Testis (tissue), 3 donors: ENCODE data around the gene ASMTL. TPM values are rescaled to one million over a fixed set of nuclear protein-coding genes. Genes with fewer than 3 reads are reported as not detected.
A peak's percentile ranks its signal among the peaks of the same experiment; 100 is the strongest.

ENCODE experiments used
- DNase-seq: peaks from one replicate; pipeline ENCODE4 v3.0.0-alpha.2; 2019
- H3K27ac ChIP-seq, 2 donors: fragments of 200-600 bp; sonication (generic); one replicate each; pipeline ENCODE4 v1.5.1; 2019
- H3K27me3 ChIP-seq: fragments of 200-600 bp; sonication (generic); one replicate; pipeline ENCODE4 v1.5.1; 2019
- H3K36me3 ChIP-seq: fragments of 200-600 bp; sonication (generic); one replicate; pipeline ENCODE4 v1.5.1; 2017; ENCODE audit warnings: low read depth; ENCODE audit errors: missing control alignments
- H3K4me1 ChIP-seq: fragments of 200-600 bp; sonication (generic); one replicate; pipeline ENCODE4 v1.5.1; 2019
- H3K4me3 ChIP-seq, 2 donors: fragments of 200-600 bp; sonication (generic); one replicate each; pipeline ENCODE4 v1.5.1; 2017 to 2019
- H3K9me3 ChIP-seq: fragments of 200-600 bp; sonication (generic); one replicate; pipeline ENCODE4 v1.5.1; 2017
- CTCF ChIP-seq, 3 experiments: fragments of 450-650 bp in 2 of 3; fragments of 200-600 bp in 1 of 3; sonication (generic) in 1 of 3; IDR thresholded peaks; one replicate each; pipeline ENCODE4 v1.5.1; 2016 to 2019; ENCODE audit warnings: antibody characterized with exemption in 3 of 3, mild to moderate bottlenecking in 2 of 3, moderate library complexity in 1 of 3
- POLR2A ChIP-seq: fragments of 450-650 bp; IDR thresholded peaks from one replicate; pipeline ENCODE4 v1.6.1; 2017; ENCODE audit warnings: antibody characterized with exemption, mild to moderate bottlenecking, moderate library complexity
- WGBS, 2 donors: methylation state at CpG; one replicate each; pipeline ENCODE4 v1.1.5; 2018; 5-methylcytosine and 5-hydroxymethylcytosine counted together
- intact Hi-C: fragments of 100-400 bp; cut with DNase I; formaldehyde crosslinking; loops from one replicate; pipeline ENCODE4 v1.15.1; 2023; ENCODE audit warnings: low total_unique reads
- polyA plus RNA-seq: library from polyadenylated mRNA; stranded (reverse); fragments of 350-450 nt; fragmentation: Illumina TruSeq; extraction: RNeasy Lipid Tissue Mini Kit (QIAGEN cat#74804); gene quantifications from one replicate; pipeline ENCODE4 v1.2.3, GENCODE V29; 2014; ENCODE audit warnings: low read depth, low replicate concordance; ENCODE audit not compliant: insufficient read depth
- total RNA-seq, 2 donors: library from RNA; depleted of rRNA; stranded (reverse); fragments of >200 nt; gene quantifications; one replicate each; pipeline ENCODE4 v1.2.3, GENCODE V29; 2016

ASMTL gene
- total and polyA plus RNA-seq, 3 donors from 2014 or later, result 27.0 to 41.2 (median 31.0) TPM

- Histone ChIP-seq H3K4me3 (no peak overlapping the region), H3K4me1 (peaks cover 23% of the 10 kb centered on the region), H3K27ac (peak overlapping the region; percentile 68 to 99), H3K9me3 (no peaks in the 10 kb centered on the region), H3K27me3 (no peaks in the 10 kb centered on the region), H3K36me3 (no peaks in the 10 kb centered on the region)
- no peak for DNase-seq
- TF ChIP-seq CTCF (IDR thresholded peaks at IDR 0.05) (no peak), POLR2A (no peak)
- WGBS, 2 donors, result 52 to 56% methylated on average over 16 of the region's 16 CpGs
- intact Hi-C loops, result loop anchor here (10.0 kb wide), 1 partner anchor 51 kb away; no protein-coding TSS in a partner anchor
Observed at GRCh38 chrX:1393871-1394615, 58.7 kb downstream of the ASMTL start.

GRCh38 chrX:1392376-1393068, 60.2 kb downstream of the ASMTL start:
- 0 to 7% methylated on average over 6 to 35 of the region's 76 CpGs for WGBS, 2 donors
- TF ChIP-seq CTCF (IDR thresholded peaks at IDR 0.05) (no peak), POLR2A (no peak)
- intact Hi-C loops, result loop anchor here (10.0 kb wide), 1 partner anchor 52 kb away; no protein-coding TSS in a partner anchor
- peaks cover 27% of the 10 kb centered on the region for H3K4me1 ChIP-seq
- no peaks in the 10 kb centered on the region for H3K36me3 ChIP-seq
- peak; percentile 82 for DNase-seq
- peak overlapping the region; percentile 96 to 99 for H3K27ac ChIP-seq
- no peaks in the 10 kb centered on the region for H3K9me3 ChIP-seq
- no peaks in the 10 kb centered on the region for H3K27me3 ChIP-seq
- peak overlapping the region; percentile 100 for H3K4me3 ChIP-seq

GRCh38 chrX:1391707-1392375, 60.9 kb downstream of the ASMTL start, which contains the start of gene SLC25A6:
SLC25A6 (minus strand) TSS chrX:1392113; CDS start chrX:1392009, 104 bp downstream.
- Histone ChIP-seq H3K27me3 (no peaks in the 10 kb centered on the region), H3K27ac (peak within 1 kb of the TSS; percentile 96 to 99), H3K9me3 (no peaks in the 10 kb centered on the region), H3K4me1 (peaks cover 27% of the 10 kb centered on the region), H3K4me3 (peak within 1 kb of the TSS; percentile 100), H3K36me3 (no peaks in the 10 kb centered on the region)
- 0 to 1% methylated on average over 15 to 64 of the region's 90 CpGs for WGBS, 2 donors
- intact Hi-C loops, result loop anchor here (10.0 kb wide), 1 partner anchor 53 kb away; no protein-coding TSS in a partner anchor
- TF ChIP-seq POLR2A (no peak), CTCF (IDR thresholded peaks at IDR 0.05) (peak in 2 of 3 experiments; percentile 8 to 29)
- peak; percentile 98 for DNase-seq

- Histone ChIP-seq H3K27me3 (no peaks in the 10 kb centered on the region), H3K9me3 (no peaks in the 10 kb centered on the region), H3K36me3 (no peaks in the 10 kb centered on the region), H3K27ac (peak overlapping the region; percentile 91 to 99), H3K4me1 (peaks cover 27% of the 10 kb centered on the region), H3K4me3 (peak overlapping the region; percentile 100)
- DNase-seq, result no peak
- TF ChIP-seq POLR2A (no peak), CTCF (IDR thresholded peaks at IDR 0.05) (no peak)
- 0% methylated on average over 19 of the region's 19 CpGs; no CpG with 5 or more reads in 1 of the 2 donors for WGBS, 2 donors
- intact Hi-C loops, result loop anchor here (10.0 kb wide), 1 partner anchor 53 kb away; no protein-coding TSS in a partner anchor
Observed at GRCh38 chrX:1391370-1391706, 61.4 kb downstream of the ASMTL start.
